Progenitor cell of endocrine pancreas (in vitro differentiated cells): Measurements from ENCODE around the gene CACNA2D4. TPM values are rescaled to one million over a fixed set of nuclear protein-coding genes. Genes with fewer than 3 reads are reported as not detected.

Source experiments
- DNase-seq: peaks from one replicate; pipeline ENCODE4 v3.0.0; 2021; ENCODE audit warnings: low spot score; ENCODE audit not compliant: unreplicated experiment
- H3K27ac Mint-ChIP-seq: 2 replicates; pipeline ENCODE4 v1.8.0; 2021; ENCODE audit warnings: mild to moderate bottlenecking, moderate library complexity, mixed read lengths
- H3K27me3 Mint-ChIP-seq: 2 replicates; pipeline ENCODE4 v1.8.0; 2021; ENCODE audit warnings: mixed read lengths
- H3K36me3 Mint-ChIP-seq: 2 replicates; pipeline ENCODE4 v1.8.0; 2022; ENCODE audit warnings: mixed read lengths; ENCODE audit not compliant: insufficient read depth
- H3K4me1 Mint-ChIP-seq: 2 replicates; pipeline ENCODE4 v1.8.0; 2021; ENCODE audit warnings: low read depth, mixed read lengths
- H3K4me3 Mint-ChIP-seq: 2 replicates; pipeline ENCODE4 v1.8.0; 2021; ENCODE audit warnings: low read depth, mild to moderate bottlenecking, moderate library complexity, mixed read lengths
- H3K9me3 Mint-ChIP-seq: 2 replicates; pipeline ENCODE4 v1.8.0; 2021; ENCODE audit warnings: low read depth, mixed read lengths
- total RNA-seq: library from RNA; stranded (reverse); gene quantifications from 2 replicates; pipeline ENCODE4 v1.2.1, GENCODE V29; 2021
- TF ChIP-seq, protein P1 (sequence below): fragments of 200-600 bp; sonication (generic); IDR thresholded peaks from one replicate; pipeline ENCODE4 v1.5.0; 2021; ENCODE audit warnings: antibody characterized with exemption, mild to moderate bottlenecking; ENCODE audit not compliant: unreplicated experiment

CACNA2D4 gene
- total RNA-seq, 1 donor from 2014 or later: 0.34 TPM

DNA sequence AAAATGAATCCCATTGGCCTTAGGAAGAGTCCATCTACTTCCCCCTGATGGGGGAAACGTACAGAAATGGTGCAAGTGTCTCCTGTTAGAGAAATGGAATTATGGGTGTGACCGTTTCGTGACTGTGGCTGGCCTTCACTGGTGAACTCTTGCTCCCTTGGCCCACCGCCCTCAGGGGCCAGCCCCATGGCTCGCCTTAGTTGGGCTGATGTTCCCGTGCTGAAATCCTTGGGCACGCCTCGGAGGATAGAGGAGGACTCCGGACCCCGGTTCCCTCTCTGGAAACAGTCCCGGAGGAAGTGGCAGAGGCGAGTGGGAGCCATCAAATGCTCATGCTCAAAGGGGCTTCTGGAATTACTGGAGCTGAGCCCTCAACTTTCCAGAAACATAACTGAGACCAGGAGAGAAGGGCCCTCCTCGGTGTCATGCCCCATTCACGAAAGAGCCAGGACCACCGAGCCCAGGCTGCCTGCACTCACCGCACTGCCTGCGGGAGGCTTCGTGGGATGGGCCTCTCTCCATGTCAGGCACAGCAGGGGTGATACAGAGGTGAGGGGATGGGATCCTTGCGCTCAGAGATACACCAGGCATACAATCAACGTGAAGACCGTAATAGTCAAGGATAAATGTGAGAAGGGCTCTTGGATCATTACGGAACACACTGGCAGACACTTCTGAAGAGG lies 10.1 kb upstream of the CACNA2D4 start:
- Mint-ChIP-seq H3K36me3 (no peaks in the 10 kb centered on the region), H3K9me3 (no peaks in the 10 kb centered on the region), H3K4me3 (no peak overlapping the region), H3K27me3 (peaks cover 10% of the 10 kb centered on the region), H3K4me1 (no peaks in the 10 kb centered on the region), H3K27ac (no peak overlapping the region)
- DNase-seq: peak; percentile 8
- TF ChIP-seq, protein P1, sequence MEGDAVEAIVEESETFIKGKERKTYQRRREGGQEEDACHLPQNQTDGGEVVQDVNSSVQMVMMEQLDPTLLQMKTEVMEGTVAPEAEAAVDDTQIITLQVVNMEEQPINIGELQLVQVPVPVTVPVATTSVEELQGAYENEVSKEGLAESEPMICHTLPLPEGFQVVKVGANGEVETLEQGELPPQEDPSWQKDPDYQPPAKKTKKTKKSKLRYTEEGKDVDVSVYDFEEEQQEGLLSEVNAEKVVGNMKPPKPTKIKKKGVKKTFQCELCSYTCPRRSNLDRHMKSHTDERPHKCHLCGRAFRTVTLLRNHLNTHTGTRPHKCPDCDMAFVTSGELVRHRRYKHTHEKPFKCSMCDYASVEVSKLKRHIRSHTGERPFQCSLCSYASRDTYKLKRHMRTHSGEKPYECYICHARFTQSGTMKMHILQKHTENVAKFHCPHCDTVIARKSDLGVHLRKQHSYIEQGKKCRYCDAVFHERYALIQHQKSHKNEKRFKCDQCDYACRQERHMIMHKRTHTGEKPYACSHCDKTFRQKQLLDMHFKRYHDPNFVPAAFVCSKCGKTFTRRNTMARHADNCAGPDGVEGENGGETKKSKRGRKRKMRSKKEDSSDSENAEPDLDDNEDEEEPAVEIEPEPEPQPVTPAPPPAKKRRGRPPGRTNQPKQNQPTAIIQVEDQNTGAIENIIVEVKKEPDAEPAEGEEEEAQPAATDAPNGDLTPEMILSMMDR: no peak

DNA sequence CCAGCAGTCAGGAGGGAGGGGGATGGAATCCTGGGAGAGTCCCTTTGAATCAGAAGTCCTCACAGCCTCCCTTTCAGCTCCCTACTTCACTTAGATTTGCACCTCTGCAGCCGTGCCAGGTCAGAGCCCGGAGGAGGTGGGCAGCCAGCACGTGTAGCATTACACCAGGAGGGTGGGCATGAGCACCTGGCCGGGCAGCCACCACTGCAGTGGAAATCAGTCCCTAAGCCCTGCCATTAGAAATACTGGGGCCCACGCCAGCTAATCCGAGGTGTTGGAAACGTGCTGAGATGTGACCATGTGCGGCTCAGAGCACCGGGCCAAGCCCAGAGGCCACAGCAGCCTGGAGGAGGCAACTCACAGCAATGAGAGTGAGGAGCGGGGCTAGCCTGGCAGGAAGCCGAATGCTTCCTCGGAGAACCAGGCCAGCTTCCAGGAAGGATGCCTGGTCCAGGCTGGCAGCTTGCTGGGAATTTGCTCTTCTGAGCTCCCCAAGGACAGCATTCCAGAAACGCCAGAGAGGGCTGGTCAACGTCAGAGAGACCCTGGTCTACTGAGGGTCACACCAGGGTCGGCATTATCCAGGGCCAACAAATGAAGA lies 9.4 kb upstream of the CACNA2D4 start:
- Mint-ChIP-seq H3K4me3 (no peak overlapping the region), H3K4me1 (no peaks in the 10 kb centered on the region), H3K36me3 (no peaks in the 10 kb centered on the region), H3K9me3 (no peaks in the 10 kb centered on the region), H3K27ac (no peak overlapping the region), H3K27me3 (peaks cover 10% of the 10 kb centered on the region)
- DNase-seq: peak; percentile 9
- TF ChIP-seq, protein P1: no peak

DNA sequence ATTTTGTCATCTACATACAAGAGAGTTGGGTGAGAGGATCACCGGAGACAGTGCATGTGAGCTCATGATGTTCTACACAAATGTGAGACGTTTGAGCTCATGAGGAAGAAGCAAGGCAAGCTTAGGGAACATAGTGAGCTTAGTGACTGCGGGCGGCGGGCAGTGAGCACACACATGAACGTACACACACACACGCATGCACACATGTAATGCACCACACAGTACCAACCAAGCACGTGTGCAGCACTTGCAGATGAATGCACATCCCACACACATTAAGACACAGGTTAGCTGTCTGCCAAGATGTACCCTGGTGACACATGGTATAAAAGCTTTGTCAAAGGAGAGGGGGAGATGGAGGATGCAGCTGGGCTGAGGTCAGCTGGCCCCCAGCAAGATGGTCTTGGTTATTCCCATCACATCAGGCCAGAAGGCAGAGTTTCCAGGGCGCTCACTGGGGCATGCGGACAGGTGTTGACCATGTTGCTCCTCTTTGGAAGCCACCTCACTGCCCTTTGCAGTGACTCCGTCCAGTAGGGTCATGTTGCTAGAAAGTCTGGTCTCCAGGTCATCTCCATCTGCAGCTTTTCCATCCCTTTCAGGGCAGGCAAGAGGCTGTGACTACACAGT lies 8.7 kb upstream of the CACNA2D4 start:
- H3K27me3 Mint-ChIP-seq: peaks cover 10% of the 10 kb centered on the region

DNA sequence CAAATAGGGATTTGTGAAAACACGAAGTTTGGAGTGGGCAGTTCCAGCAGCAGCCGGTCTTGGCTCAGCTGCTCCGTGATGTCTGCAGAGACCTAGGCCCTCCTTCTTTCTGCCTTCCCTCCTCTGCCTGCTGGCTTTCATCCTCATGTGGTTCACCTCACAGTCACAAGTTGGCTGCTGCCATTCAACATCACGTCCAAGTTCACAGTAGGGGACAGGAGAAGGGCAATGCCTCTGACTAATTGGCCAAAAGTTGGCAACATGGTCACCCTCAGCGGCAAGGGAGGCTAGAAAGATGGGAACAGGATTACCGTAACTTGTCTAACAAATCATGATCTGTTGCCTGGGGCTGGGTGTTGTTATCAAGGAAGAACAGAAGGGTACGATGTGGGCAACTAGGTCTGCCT lies 7.8 kb upstream of the CACNA2D4 start:
- TF ChIP-seq, protein P1: no peak
- Mint-ChIP-seq H3K9me3 (no peaks in the 10 kb centered on the region), H3K27ac (no peak overlapping the region), H3K4me3 (no peak overlapping the region), H3K4me1 (no peaks in the 10 kb centered on the region), H3K27me3 (peaks cover 10% of the 10 kb centered on the region), H3K36me3 (no peaks in the 10 kb centered on the region)
- DNase-seq: no peak

More for the DNA sequence above, 8.7 kb upstream of the CACNA2D4 start:
- peak; percentile 8 for DNase-seq
- H3K36me3 Mint-ChIP-seq: no peaks in the 10 kb centered on the region
- no peak overlapping the region for H3K4me3 Mint-ChIP-seq
- H3K27ac Mint-ChIP-seq: no peak overlapping the region
- H3K9me3 Mint-ChIP-seq: no peaks in the 10 kb centered on the region
- TF ChIP-seq, protein P1: no peak
- no peaks in the 10 kb centered on the region for H3K4me1 Mint-ChIP-seq

DNA sequence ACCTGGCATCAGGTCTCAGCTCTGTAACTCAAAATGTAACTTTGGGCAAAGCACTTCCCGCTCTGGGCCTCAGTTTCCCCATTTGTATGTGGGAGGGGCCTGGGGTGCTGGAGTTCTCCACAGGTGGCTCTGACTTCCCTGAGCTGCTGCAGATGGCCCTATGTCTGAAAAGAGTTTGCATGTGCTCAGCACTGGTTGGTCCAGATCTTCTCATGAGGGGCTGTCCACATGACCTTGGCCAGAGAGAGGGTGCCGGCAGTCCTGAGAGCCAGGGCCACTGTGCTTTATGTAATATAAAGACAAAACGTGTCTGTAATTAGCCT lies 7.2 kb upstream of the CACNA2D4 start:
- no peak overlapping the region for H3K4me3 Mint-ChIP-seq
- TF ChIP-seq, protein P1: no peak
- no peak for DNase-seq
- no peak overlapping the region for H3K27ac Mint-ChIP-seq
- no peaks in the 10 kb centered on the region for H3K9me3 Mint-ChIP-seq
- no peaks in the 10 kb centered on the region for H3K36me3 Mint-ChIP-seq
- peaks cover 10% of the 10 kb centered on the region for H3K27me3 Mint-ChIP-seq
- H3K4me1 Mint-ChIP-seq: no peaks in the 10 kb centered on the region
